HCT116 (cell line): Measurements from ENCODE around the gene ANKRD13C. TPM values are rescaled to one million over a fixed set of nuclear protein-coding genes. Genes with fewer than 3 reads are reported as not detected.

Experiments
- ATAC-seq: fragments of 200-7000 bp; cut with Tn5 transposase; 2 replicates; pipeline ENCODE4 v1.9.1; 2020; ENCODE audit warnings: mild to moderate bottlenecking, moderate library complexity
- BruUV-seq: library from RNA; stranded (reverse); fragments of 400-500 nt; replicated peaks from 2 replicates; lab custom pipeline; 2021; lab: Mats Ljungman, UMichigan
- CTCF ChIA-PET: fragments of 300-600 bp; sonication (Branson Sonifier 250); formaldehyde crosslinking; loops from one replicate; lab custom pipeline; 2021; ENCODE audit warnings: antibody characterized with exemption; lab: Charles Lee
- POLR2A ChIA-PET: fragments of 300-600, 350-600 bp; sonication (Branson Sonifier 250); formaldehyde crosslinking; loops from one replicate; lab custom pipeline; 2021; ENCODE audit warnings: antibody characterized with exemption; lab: Charles Lee
- RAD21 ChIA-PET, 2 experiments: fragments of 300-600 bp; sonication (Branson Sonifier 250); formaldehyde crosslinking; loops; one replicate each; lab custom pipeline; 2023; ENCODE audit warnings: low total read pairs in 2 of 2; ENCODE audit not compliant: uncharacterized antibody in 2 of 2, unreplicated experiment in 2 of 2, low non-redundant PET in 1 of 2; lab: Charles Lee
- DNase-seq: peaks from one replicate; pipeline ENCODE4 v3.0.0-alpha.2; 2010; ENCODE audit warnings: low read depth, low spot score
- H2AFZ ChIP-seq: fragments of 200-600 bp; shearing (Covaris generic), sonication (generic); 2 replicates; pipeline ENCODE4 v1.6.1; 2017; ENCODE audit warnings: low read depth, mixed run types, mixed read lengths, antibody characterized with exemption, low read length; ENCODE audit not compliant: poor library complexity, severe bottlenecking
- H3K27ac ChIP-seq: 2 replicates; pipeline ENCODE4 v1.5.1; 2012; ENCODE audit warnings: low read depth, low read length
- H3K27me3 ChIP-seq: fragments of 200-600 bp; sonication (generic); 2 replicates; pipeline ENCODE4 v1.6.1; 2016; ENCODE audit warnings: mixed run types, low read length, mixed read lengths; ENCODE audit not compliant: insufficient read depth
- H3K36me3 ChIP-seq, 2 experiments: fragments of 200-500 bp in 1 of 2; fragments of 200-600 bp in 1 of 2; sonication (Bioruptor generic) in 1 of 2; sonication (generic) in 1 of 2; 2 replicates each; pipeline versions ENCODE4 v1.5.1 to v1.6.1; 2014 to 2016; ENCODE audit warnings: low read length in 2 of 2, inconsistent platforms in 1 of 2, mixed read lengths in 1 of 2, mixed run types in 1 of 2; ENCODE audit not compliant: insufficient read depth in 2 of 2, control insufficient read depth in 1 of 2
- H3K4me1 ChIP-seq, 2 experiments: fragments of 200-600 bp in 1 of 2; sonication (generic) in 1 of 2; 2 replicates each; pipeline versions ENCODE4 v1.5.1 to v1.6.1; 2012 to 2017; ENCODE audit warnings: low read length in 2 of 2, inconsistent platforms in 1 of 2, mild to moderate bottlenecking in 1 of 2, mixed read lengths in 1 of 2, mixed run types in 1 of 2, moderate library complexity in 1 of 2; ENCODE audit not compliant: insufficient read depth in 2 of 2, control insufficient read depth in 1 of 2
- H3K4me2 ChIP-seq: fragments of 200-600 bp; sonication (generic); 2 replicates; pipeline ENCODE4 v1.6.1; 2017; ENCODE audit warnings: mixed run types, low read length, mixed read lengths
- H3K4me3 ChIP-seq, 2 experiments: fragments of 200-600 bp in 1 of 2; sonication (generic) in 1 of 2; replicated peaks in 1 of 2; 2 replicates each; pipeline ENCODE4 v1.5.1; 2011 to 2016; ENCODE audit warnings: low read length in 2 of 2, control low read depth in 1 of 2, low read depth in 1 of 2, mild to moderate bottlenecking in 1 of 2, mixed read lengths in 1 of 2, mixed run types in 1 of 2
- H3K79me2 ChIP-seq: fragments of 200-600 bp; sonication (generic); 2 replicates; pipeline ENCODE4 v1.6.1; 2017; ENCODE audit warnings: mild to moderate bottlenecking, mixed run types, low read length, moderate library complexity, mixed read lengths; ENCODE audit not compliant: insufficient read depth
- H3K9ac ChIP-seq: fragments of 200-600 bp; sonication (generic); 2 replicates; pipeline ENCODE4 v1.6.1; 2016; ENCODE audit warnings: low read length, mixed read lengths
- H3K9me2 ChIP-seq: fragments of 200-600 bp; sonication (generic), shearing (Covaris generic); 2 replicates; pipeline ENCODE4 v1.6.1; 2017; ENCODE audit warnings: mixed run types, mild to moderate bottlenecking, moderate library complexity; ENCODE audit not compliant: insufficient read depth
- H3K9me3 ChIP-seq, 2 experiments: fragments of 200-500 bp in 1 of 2; fragments of 200-600 bp in 1 of 2; sonication (Bioruptor generic) in 1 of 2; sonication (generic) in 1 of 2; 2 replicates each; pipeline ENCODE4 v1.6.1; 2014 to 2017; ENCODE audit warnings: low read length in 2 of 2, mixed read lengths in 2 of 2, inconsistent platforms in 1 of 2, low read depth in 1 of 2, mild to moderate bottlenecking in 1 of 2, mixed run types in 1 of 2, moderate library complexity in 1 of 2; ENCODE audit not compliant: control insufficient read depth in 1 of 2, insufficient read depth in 1 of 2
- H4K20me1 ChIP-seq: fragments of 200-600 bp; sonication (generic), shearing (Covaris generic); 2 replicates; pipeline ENCODE4 v1.6.1; 2017; ENCODE audit warnings: mixed run types, mild to moderate bottlenecking, moderate library complexity; ENCODE audit not compliant: insufficient read depth
- ATF3 ChIP-seq: IDR thresholded peaks from 2 replicates; pipeline ENCODE4 v1.6.1; 2012
- CBX3 ChIP-seq: IDR thresholded peaks from 2 replicates; pipeline ENCODE4 v1.6.1; 2012; ENCODE audit warnings: low read depth
- EGR1 ChIP-seq: IDR thresholded peaks from 2 replicates; pipeline ENCODE4 v1.6.1; 2012; ENCODE audit warnings: low read depth
- ELF1 ChIP-seq: IDR thresholded peaks from 2 replicates; pipeline ENCODE4 v1.6.1; 2012; ENCODE audit warnings: low read depth, borderline replicate concordance
- EZH2phosphoT487 ChIP-seq: fragments of 200-600 bp; IDR thresholded peaks from 2 replicates; pipeline ENCODE4 v1.6.1; 2018; ENCODE audit warnings: antibody characterized with exemption, borderline replicate concordance
- JUND ChIP-seq: IDR thresholded peaks from 2 replicates; pipeline ENCODE4 v1.6.1; 2012
- MAX ChIP-seq: IDR thresholded peaks from 2 replicates; pipeline ENCODE4 v1.6.1; 2012
- POLR2A ChIP-seq: IDR thresholded peaks from 2 replicates; pipeline ENCODE4 v1.7.0; 2011; ENCODE audit warnings: borderline replicate concordance; ENCODE audit not compliant: insufficient read depth, insufficient read length; ENCODE audit errors: extremely low read depth
- POLR2AphosphoS5 ChIP-seq: IDR thresholded peaks from 2 replicates; pipeline ENCODE4 v1.6.1; 2011; ENCODE audit warnings: mild to moderate bottlenecking, low read depth, low read length, moderate library complexity
- RAD21 ChIP-seq: IDR thresholded peaks from 2 replicates; pipeline ENCODE4 v1.6.1; 2012; ENCODE audit warnings: low read depth, mild to moderate bottlenecking
- SIN3A ChIP-seq: IDR thresholded peaks from 2 replicates; pipeline ENCODE4 v1.6.1; 2012; ENCODE audit warnings: low read depth
- SP1 ChIP-seq: IDR thresholded peaks from 2 replicates; pipeline ENCODE4 v1.6.1; 2012; ENCODE audit warnings: low read depth
- TCF7L2 ChIP-seq: IDR thresholded peaks from 2 replicates; pipeline ENCODE4 v1.7.0; 2011; ENCODE audit warnings: borderline replicate concordance, inconsistent platforms; ENCODE audit not compliant: insufficient read depth, insufficient read length; ENCODE audit errors: extremely low read depth
- ZFX ChIP-seq: fragments of 450-650 bp; IDR thresholded peaks from 2 replicates; pipeline ENCODE4 v1.6.1; 2017
- intact Hi-C: fragments of 100-400 bp; cut with micrococcal nuclease; formaldehyde crosslinking; loops from 2 replicates; pipeline ENCODE4 v1.10.0; 2022
- total RNA-seq: library from RNA; stranded (reverse); gene quantifications from one replicate; pipeline ENCODE4 v1.2.1, GENCODE V29; 2021; ENCODE audit not compliant: unreplicated experiment
- TF ChIP-seq, protein P1 (sequence below): IDR thresholded peaks from 2 replicates; pipeline ENCODE4 v1.6.1; 2011; ENCODE audit warnings: mild to moderate bottlenecking, low read length, moderate library complexity; ENCODE audit not compliant: insufficient replicate concordance; ENCODE audit errors: extremely low read depth
- TF ChIP-seq, protein P2 (sequence below), 3 experiments: fragments of 200-600 bp in 1 of 3; sonication (generic) in 1 of 3; IDR thresholded peaks in 2 of 3; conservative IDR thresholded peaks in 1 of 3; 2 replicates each; pipeline ENCODE4 v1.5.1; 2012 to 2017; ENCODE audit warnings: low read depth in 2 of 3, low read length in 2 of 3, antibody characterized with exemption in 1 of 3, borderline replicate concordance in 1 of 3, control low read depth in 1 of 3, mild to moderate bottlenecking in 1 of 3, mixed read lengths in 1 of 3, mixed run types in 1 of 3, moderate library complexity in 1 of 3; ENCODE audit not compliant: insufficient read depth in 1 of 3

ANKRD13C gene
- total RNA-seq, 1 experiment from 2014 or later: 21.1 TPM

DNA sequence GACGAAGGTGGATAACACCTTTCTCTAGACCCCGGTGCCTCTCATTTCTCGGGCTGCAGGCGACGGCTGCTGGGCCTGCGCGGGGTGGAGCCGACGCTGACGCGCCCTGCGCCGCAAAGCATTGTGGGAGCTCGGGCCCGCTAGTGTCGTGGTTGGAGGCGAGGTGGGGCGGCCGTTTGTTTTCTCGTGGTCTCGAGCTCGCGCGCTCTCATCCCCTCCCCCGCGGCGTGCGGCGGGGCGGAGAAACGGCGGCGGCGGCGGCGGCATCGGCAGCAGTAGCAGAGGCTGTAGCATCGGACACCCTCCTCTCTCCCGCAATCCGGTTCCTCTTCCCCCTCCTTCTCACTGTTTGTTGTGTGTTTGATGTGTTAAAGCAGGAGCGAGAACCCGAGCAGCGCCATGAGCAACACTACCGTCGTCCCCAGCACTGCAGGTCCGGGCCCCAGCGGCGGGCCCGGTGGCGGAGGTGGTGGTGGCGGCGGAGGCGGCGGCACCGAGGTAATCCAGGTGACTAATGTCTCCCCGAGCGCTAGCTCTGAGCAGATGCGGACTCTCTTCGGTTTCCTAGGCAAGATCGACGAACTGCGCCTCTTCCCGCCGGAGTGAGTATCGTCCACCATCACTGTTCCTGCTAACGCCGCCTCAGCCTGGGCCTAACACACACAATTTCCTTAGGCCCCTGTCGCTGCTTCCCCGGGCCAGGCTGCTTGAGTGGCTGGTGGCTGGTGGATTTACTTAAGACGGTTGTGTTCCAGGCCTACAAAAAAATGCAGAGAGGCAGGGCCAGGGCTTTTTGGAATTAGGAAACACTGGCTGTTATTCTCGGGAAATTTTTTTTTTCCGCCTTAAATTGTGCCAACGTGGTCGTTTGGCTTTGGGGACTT lies 133.0 kb downstream of the ANKRD13C start, which contains the start of gene SRSF11:
Gene SRSF11, plus strand, starts transcription at position 143 of the 884 bp plus-strand sequence. Its CDS starts 257 bp downstream, at position 400.
- CTCF ChIA-PET: interaction anchor here (0.6 to 0.9 kb wide), 2 partner anchors 30 to 88 kb away, joined by 3 read pairs; no protein-coding TSS in a partner anchor
- POLR2A ChIA-PET: interaction anchor here (0.8 to 1.3 kb wide), 5 partner anchors 11 to 222 kb away, joined by 3 to 8 read pairs (median 3); partner anchors contain the start of gene LRRC40
- DNase-seq (peak; percentile 85), ATAC-seq (peak; percentile 96)
- peak; percentile 92 for TF ChIP-seq MAX
- peak; percentile 59; the same call in 1 of the 2 replicates for TF ChIP-seq SP1
- TF ChIP-seq, protein P1, sequence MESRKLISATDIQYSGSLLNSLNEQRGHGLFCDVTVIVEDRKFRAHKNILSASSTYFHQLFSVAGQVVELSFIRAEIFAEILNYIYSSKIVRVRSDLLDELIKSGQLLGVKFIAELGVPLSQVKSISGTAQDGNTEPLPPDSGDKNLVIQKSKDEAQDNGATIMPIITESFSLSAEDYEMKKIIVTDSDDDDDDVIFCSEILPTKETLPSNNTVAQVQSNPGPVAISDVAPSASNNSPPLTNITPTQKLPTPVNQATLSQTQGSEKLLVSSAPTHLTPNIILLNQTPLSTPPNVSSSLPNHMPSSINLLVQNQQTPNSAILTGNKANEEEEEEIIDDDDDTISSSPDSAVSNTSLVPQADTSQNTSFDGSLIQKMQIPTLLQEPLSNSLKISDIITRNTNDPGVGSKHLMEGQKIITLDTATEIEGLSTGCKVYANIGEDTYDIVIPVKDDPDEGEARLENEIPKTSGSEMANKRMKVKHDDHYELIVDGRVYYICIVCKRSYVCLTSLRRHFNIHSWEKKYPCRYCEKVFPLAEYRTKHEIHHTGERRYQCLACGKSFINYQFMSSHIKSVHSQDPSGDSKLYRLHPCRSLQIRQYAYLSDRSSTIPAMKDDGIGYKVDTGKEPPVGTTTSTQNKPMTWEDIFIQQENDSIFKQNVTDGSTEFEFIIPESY: peak; percentile 71
- TF ChIP-seq POLR2AphosphoS5: peak; percentile 93
- no peak for TF ChIP-seq RAD21
- peak; percentile 76; the same call in 1 of the 2 replicates for TF ChIP-seq CBX3
- peak; percentile 25; the same call in 1 of the 2 replicates for TF ChIP-seq JUND
- peak; percentile 98 for TF ChIP-seq ZFX
- TF ChIP-seq ATF3: no peak
- peak; percentile 48 for TF ChIP-seq TCF7L2
- peak; percentile 71 for TF ChIP-seq EGR1
- TF ChIP-seq SIN3A: peak; percentile 94
- TF ChIP-seq EZH2phosphoT487: no peak
- TF ChIP-seq ELF1: no peak
- peak; percentile 55 for TF ChIP-seq POLR2A
- TF ChIP-seq, protein P2, sequence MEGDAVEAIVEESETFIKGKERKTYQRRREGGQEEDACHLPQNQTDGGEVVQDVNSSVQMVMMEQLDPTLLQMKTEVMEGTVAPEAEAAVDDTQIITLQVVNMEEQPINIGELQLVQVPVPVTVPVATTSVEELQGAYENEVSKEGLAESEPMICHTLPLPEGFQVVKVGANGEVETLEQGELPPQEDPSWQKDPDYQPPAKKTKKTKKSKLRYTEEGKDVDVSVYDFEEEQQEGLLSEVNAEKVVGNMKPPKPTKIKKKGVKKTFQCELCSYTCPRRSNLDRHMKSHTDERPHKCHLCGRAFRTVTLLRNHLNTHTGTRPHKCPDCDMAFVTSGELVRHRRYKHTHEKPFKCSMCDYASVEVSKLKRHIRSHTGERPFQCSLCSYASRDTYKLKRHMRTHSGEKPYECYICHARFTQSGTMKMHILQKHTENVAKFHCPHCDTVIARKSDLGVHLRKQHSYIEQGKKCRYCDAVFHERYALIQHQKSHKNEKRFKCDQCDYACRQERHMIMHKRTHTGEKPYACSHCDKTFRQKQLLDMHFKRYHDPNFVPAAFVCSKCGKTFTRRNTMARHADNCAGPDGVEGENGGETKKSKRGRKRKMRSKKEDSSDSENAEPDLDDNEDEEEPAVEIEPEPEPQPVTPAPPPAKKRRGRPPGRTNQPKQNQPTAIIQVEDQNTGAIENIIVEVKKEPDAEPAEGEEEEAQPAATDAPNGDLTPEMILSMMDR (IDR thresholded peaks at IDR 0.05 in 2 of 3, conservative IDR thresholded peaks at IDR 0.05 in 1 of 3; ENCODE audit: borderline replicate concordance in 1 of 3, insufficient read depth in 1 of 3, low read depth in 2 of 3, low read length in 2 of 3): no peak
- Histone ChIP-seq H3K27ac (peak within 1 kb of the TSS; percentile 96), H4K20me1 (peaks cover 21% of the 10 kb centered on the region; the same call in 1 of the 2 replicates), H3K79me2 (peaks cover 97% of the 10 kb centered on the region), H2AFZ (peak within 1 kb of the TSS; percentile 37), H3K4me1 (peaks cover 4 to 16% of the 10 kb centered on the region in 2 experiments; a peak in 3 of 4 replicates), H3K27me3 (no peaks in the 10 kb centered on the region), H3K4me3 (peak within 1 kb of the TSS; percentile 74 to 78), H3K9me3 (no peaks in the 10 kb centered on the region), H3K9me2 (no peaks in the 10 kb centered on the region), H3K36me3 (peaks cover 19 to 24% of the 10 kb centered on the region in 2 experiments; a peak in 3 of 4 replicates), H3K9ac (peak within 1 kb of the TSS; percentile 89), H3K4me2 (peak within 1 kb of the TSS; percentile 75)
- RAD21 ChIA-PET: no interaction called here
- intact Hi-C loops: loop anchor here (1.0 to 10.0 kb wide), 2 partner anchors 15 to 193 kb away; partner anchors contain the start of gene CTH
- TSS peak; percentile 36 for BruUV-seq
